ENCODE measurements around the gene FAM170B.

DNA sequence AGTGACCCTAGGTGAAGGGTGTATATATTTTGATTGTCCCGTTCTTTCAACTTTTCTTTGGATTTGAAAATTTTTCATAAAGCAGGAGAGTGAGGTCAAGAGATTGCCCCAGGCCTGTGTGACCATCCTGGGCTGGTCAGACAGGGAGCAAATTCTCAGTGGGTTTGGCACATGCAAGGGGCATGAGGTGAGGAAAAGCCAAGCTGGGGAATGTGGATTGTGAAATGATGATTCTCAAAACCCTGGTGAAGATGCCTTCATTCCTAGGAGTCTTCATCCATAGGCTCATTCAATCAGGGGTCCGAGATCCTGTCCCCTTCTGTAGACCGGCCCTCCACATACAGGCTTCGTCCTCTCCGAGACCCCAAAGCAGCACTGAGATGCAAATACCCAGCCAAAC is 27.0 kb upstream of the FAM170B start:
- TF ChIP-seq, protein P1, sequence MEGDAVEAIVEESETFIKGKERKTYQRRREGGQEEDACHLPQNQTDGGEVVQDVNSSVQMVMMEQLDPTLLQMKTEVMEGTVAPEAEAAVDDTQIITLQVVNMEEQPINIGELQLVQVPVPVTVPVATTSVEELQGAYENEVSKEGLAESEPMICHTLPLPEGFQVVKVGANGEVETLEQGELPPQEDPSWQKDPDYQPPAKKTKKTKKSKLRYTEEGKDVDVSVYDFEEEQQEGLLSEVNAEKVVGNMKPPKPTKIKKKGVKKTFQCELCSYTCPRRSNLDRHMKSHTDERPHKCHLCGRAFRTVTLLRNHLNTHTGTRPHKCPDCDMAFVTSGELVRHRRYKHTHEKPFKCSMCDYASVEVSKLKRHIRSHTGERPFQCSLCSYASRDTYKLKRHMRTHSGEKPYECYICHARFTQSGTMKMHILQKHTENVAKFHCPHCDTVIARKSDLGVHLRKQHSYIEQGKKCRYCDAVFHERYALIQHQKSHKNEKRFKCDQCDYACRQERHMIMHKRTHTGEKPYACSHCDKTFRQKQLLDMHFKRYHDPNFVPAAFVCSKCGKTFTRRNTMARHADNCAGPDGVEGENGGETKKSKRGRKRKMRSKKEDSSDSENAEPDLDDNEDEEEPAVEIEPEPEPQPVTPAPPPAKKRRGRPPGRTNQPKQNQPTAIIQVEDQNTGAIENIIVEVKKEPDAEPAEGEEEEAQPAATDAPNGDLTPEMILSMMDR (IDR thresholded peaks at IDR 0.05): no peak
- no peak for TF ChIP-seq POLR2A (IDR thresholded peaks at IDR 0.05)

Data from vagina (tissue), 2 donors.